Osteocyte (in vitro differentiated cells): Measurements from ENCODE around the gene C1orf56. TPM values are rescaled to one million over a fixed set of nuclear protein-coding genes. Genes with fewer than 3 reads are reported as not detected.

Experiments
- DNase-seq: peaks from one replicate; pipeline ENCODE4 v3.0.0; 2021; ENCODE audit warnings: mixed read lengths; ENCODE audit not compliant: unreplicated experiment; ENCODE audit errors: extremely low spot score
- H3K27ac Mint-ChIP-seq: one replicate; pipeline ENCODE4 v1.8.0; 2021; ENCODE audit warnings: mild to moderate bottlenecking, mixed read lengths; ENCODE audit not compliant: unreplicated experiment
- H3K27me3 Mint-ChIP-seq: one replicate; pipeline ENCODE4 v1.8.0; 2021; ENCODE audit warnings: mixed read lengths; ENCODE audit not compliant: unreplicated experiment
- H3K36me3 Mint-ChIP-seq: one replicate; pipeline ENCODE4 v1.8.0; 2021; ENCODE audit warnings: mixed read lengths; ENCODE audit not compliant: unreplicated experiment
- H3K4me1 Mint-ChIP-seq: one replicate; pipeline ENCODE4 v1.8.0; 2021; ENCODE audit warnings: mixed read lengths; ENCODE audit not compliant: unreplicated experiment
- H3K4me3 Mint-ChIP-seq: one replicate; pipeline ENCODE4 v1.8.0; 2021; ENCODE audit warnings: mild to moderate bottlenecking, moderate library complexity, mixed read lengths; ENCODE audit not compliant: unreplicated experiment
- H3K9me3 Mint-ChIP-seq: one replicate; pipeline ENCODE4 v1.8.0; 2021; ENCODE audit warnings: mixed read lengths; ENCODE audit not compliant: unreplicated experiment
- CTCF ChIP-seq: fragments of 200-600 bp; sonication (generic); IDR thresholded peaks from 2 replicates; pipeline ENCODE4 v1.5.0; 2021; ENCODE audit warnings: antibody characterized with exemption, mild to moderate bottlenecking, moderate library complexity
- total RNA-seq: library from RNA; stranded (reverse); gene quantifications from 2 replicates; pipeline ENCODE4 v1.2.1, GENCODE V29; 2021

Gene C1orf56
- total RNA-seq, 1 donor from 2014 or later = 5.2 TPM

GRCh38 chr1:151009206-151009587 lies 38.4 kb upstream of the C1orf56 start:
- no peaks in the 10 kb centered on the region for H3K9me3 Mint-ChIP-seq

GRCh38 chr1:151009674-151010345 lies 37.7 kb upstream of the C1orf56 start:
- no peaks in the 10 kb centered on the region for H3K27me3 Mint-ChIP-seq
- no peak overlapping the region for H3K27ac Mint-ChIP-seq
- no peak for DNase-seq
- no peaks in the 10 kb centered on the region for H3K9me3 Mint-ChIP-seq
- peak overlapping the region; percentile 99 for H3K4me3 Mint-ChIP-seq
- H3K36me3 Mint-ChIP-seq = no peaks in the 10 kb centered on the region
- H3K4me1 Mint-ChIP-seq = peaks cover 51% of the 10 kb centered on the region
- TF ChIP-seq CTCF = no peak

More at GRCh38 chr1:151009206-151009587, 38.4 kb upstream of the C1orf56 start:
- no peaks in the 10 kb centered on the region for H3K27me3 Mint-ChIP-seq
- DNase-seq = no peak
- no peak for TF ChIP-seq CTCF
- H3K4me3 Mint-ChIP-seq = peak overlapping the region; percentile 99
- peak overlapping the region; percentile 99 for H3K27ac Mint-ChIP-seq
- peaks cover 56% of the 10 kb centered on the region for H3K4me1 Mint-ChIP-seq
- H3K36me3 Mint-ChIP-seq = no peaks in the 10 kb centered on the region

- no peak overlapping the region for H3K27ac Mint-ChIP-seq
- DNase-seq = no peak
- H3K36me3 Mint-ChIP-seq = no peaks in the 10 kb centered on the region
- H3K9me3 Mint-ChIP-seq = no peaks in the 10 kb centered on the region
- TF ChIP-seq CTCF = no peak
- no peaks in the 10 kb centered on the region for H3K27me3 Mint-ChIP-seq
- H3K4me3 Mint-ChIP-seq = no peak overlapping the region
- peaks cover 48% of the 10 kb centered on the region for H3K4me1 Mint-ChIP-seq
These were observed 37.2 kb upstream of the C1orf56 start for GRCh38 chr1:151010346-151010726.

GRCh38 chr1:151011154-151011850 lies 36.2 kb upstream of the C1orf56 start:
- no peaks in the 10 kb centered on the region for H3K27me3 Mint-ChIP-seq
- no peak overlapping the region for H3K27ac Mint-ChIP-seq
- no peaks in the 10 kb centered on the region for H3K36me3 Mint-ChIP-seq
- peaks cover 39% of the 10 kb centered on the region for H3K4me1 Mint-ChIP-seq
- no peak for TF ChIP-seq CTCF
- no peak for DNase-seq
- H3K4me3 Mint-ChIP-seq = no peak overlapping the region
- no peaks in the 10 kb centered on the region for H3K9me3 Mint-ChIP-seq

- Mint-ChIP-seq H3K9me3 (no peaks in the 10 kb centered on the region), H3K4me1 (peaks cover 25% of the 10 kb centered on the region), H3K4me3 (no peak overlapping the region), H3K36me3 (no peaks in the 10 kb centered on the region), H3K27ac (no peak overlapping the region), H3K27me3 (no peaks in the 10 kb centered on the region)
- DNase-seq = no peak
- TF ChIP-seq CTCF = no peak
These were observed 34.7 kb upstream of the C1orf56 start for GRCh38 chr1:151012684-151013471.
